Tongue (tissue), 2 donors: ENCODE results near the gene TMEM248. TPM values are rescaled to one million over a fixed set of nuclear protein-coding genes. Genes with fewer than 3 reads are reported as not detected.
"Not testable (repeated sequence)": the region's sequence is repeated elsewhere in the genome, so short reads cannot be mapped to it uniquely, and the experiment has no call there.

ENCODE experiments used
- DNase-seq: peaks from one replicate; pipeline ENCODE4 v3.0.0-alpha.2; 2015
- total RNA-seq: library from RNA; depleted of rRNA; stranded (reverse); fragments of >200 nt; gene quantifications from one replicate; pipeline ENCODE4 v1.2.3, GENCODE V29; 2014

The TMEM248 gene
- total RNA-seq, 1 donor from 2014 or later = 74.5 TPM

DNA sequence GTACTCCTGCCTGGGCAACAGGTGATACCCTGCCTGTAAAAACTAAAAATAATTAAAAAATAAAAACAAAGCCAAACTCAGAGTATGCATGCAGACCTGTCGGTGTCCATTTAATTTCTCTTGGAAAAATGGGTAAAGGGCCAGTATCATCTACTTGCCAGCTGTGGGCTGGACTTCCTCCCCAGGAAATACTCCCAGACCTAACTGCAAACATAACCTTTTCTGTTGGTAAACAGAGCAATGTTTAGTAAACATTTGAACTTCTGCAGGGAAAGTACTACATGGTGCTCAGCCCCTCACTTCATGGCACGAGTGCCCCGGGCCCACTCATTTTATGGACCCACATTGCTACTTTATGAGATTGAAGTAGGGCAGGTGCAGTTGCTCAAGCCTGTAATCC lies 10.2 kb upstream of the TMEM248 start:
- DNase-seq = no peak

DNA sequence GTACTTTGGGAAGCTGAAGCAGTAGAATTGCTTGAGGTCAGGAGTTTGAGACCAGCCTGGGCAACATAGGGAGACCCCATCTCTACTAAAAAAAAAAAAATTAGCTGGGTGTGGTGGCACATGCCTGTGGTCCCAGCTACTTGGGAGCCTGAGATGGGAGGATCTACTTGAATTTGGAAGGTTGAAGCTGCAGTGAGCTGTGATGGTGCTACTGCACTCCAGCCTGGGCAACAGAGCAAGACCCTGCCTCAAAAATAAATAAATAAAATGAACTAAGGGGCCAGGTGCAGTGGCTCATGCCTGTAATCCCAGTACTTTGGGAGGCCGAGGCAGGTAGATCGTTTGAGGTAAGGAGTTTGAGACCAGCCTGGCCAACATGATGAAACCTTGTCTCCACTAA lies 9.8 kb upstream of the TMEM248 start:
- DNase-seq = not testable (repeated sequence)

DNA sequence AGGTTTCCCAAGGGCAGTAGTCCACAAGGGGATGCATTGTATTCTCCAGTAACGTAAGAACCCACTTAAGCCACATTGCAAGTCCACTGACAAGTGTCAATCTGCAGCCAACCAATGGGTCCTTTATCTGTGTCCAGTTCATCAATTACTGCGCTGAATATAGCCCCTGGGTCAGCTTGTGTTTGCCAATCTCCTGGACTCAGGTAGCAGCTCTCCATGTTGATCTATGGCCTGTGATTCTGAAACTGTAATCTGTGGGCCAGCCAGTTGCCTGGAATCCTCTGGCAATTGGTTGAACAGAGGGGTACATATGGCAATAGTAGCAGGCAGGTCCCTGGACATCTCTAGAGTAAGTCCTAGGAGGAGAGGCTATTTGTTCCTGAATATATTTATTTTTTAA lies 8.8 kb upstream of the TMEM248 start:
- no peak for DNase-seq

DNA sequence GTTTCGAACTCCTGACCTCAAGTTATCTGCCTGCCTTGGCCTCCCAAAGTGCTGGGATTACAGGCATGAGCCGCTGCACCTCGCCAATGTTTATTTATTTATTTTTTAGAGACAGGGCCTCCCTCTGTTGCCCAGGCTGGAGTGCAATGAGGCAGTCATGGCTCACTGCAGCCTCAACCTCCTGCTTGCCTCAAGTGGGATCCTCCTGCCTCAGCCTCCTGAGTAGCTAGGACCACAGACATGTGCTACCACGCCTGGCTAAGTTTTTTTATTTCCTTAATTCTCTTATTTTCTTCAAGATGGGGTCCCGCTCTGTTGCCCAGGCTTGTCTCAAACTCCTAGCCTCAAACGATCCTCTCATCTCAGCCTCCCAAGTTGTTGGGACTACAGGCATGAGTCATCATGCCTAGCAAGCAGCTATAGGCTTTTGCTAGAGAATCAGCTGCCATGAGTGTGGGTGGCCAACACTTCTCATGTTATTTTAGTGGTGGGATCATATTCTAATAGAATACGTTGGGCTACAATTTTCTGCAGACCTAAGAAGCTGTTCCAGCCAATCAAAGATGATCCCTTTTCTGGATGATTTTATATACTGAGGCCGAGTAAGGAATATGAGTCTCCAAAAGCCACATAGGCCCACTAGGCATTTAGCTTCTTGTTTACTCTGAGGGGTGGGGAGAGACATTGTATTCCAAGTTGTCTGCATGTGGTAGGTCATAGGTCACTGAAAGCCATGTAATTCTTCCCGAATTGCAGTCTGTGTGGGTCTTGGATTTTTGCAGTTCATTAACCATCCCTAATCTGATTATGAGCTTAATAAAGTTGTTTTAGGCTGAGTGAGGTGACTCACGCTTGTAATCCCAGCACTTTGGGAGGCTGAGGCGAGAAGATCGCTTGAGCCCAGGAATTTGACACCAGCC lies 7.6 kb upstream of the TMEM248 start:
- DNase-seq = no peak

DNA sequence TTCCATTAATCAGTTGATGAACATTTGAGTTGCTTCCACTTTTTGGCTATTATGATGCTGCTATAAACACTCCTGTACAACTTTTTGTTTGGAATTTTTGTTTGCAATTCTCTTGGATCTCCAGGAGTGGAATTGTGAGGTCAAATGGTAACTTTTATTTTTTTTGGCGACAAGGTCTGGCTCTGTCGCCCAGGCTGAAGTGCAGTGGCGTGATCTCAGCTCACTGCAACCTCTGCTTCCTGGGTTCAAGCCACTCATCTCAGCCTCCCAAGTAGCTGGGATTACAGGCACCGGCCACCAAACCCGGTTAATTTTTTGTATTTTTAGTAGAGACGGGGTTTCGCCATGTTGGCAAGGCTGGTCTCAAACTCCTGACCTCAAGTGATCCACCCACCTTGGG lies 3.1 kb upstream of the TMEM248 start:
- not testable (repeated sequence) for DNase-seq

DNA sequence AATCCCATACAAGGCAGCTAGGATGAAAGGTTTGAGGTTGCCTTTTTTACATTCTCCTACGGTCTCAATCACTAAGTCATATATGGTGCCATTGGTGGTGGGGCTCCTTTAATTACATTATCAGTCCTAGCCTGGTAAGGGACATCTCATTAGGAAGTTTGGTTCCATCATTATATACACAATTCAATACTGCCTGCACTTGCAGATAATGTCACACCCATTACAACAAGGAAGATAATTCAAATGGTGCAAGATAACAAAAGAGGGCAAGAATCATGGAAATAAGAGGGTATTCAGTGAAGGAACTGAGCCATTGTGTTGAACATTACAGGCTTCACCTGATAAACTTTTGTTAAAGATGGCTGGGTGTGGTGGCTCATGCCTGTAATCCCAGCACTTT lies 1.7 kb upstream of the TMEM248 start:
- no peak for DNase-seq

DNA sequence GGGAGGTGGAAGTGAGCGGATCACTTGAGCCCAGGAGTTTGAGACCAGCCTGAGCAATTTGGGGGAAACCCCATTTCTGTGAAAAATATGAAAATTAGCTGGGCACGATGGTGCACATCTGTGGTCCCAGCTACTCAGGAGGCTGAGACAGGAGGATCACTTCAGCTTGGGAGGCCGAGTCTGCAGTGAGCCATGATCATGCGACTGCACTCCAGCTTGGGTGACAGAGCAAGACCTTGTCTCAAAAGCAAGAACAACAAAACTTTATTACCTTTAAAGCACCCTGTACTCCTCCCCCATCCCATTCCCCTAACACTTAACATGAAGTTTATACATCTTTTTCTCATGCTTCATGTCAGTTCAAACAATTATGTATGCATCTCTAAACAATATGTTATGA lies 1.3 kb upstream of the TMEM248 start:
- DNase-seq = no peak

DNA sequence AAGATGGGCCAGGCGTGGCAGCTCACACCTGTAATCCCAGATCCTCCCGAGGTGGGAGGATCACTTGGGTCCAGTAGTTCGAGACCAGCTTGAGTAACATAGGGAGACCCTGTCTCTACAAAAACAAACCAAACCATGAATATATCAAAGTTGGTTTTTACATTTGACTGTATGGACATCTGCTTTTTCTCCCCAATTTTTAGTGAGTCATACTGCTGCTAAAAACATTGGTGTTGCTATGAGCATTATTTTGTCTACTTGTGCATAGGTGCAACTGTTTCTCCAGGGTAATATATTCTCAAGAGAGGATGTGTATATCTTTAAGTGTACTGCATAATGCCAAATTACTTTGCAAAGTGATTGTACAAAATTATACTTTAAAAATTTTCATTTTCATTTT lies 769 bp upstream of the TMEM248 start:
- DNase-seq = no peak

DNA sequence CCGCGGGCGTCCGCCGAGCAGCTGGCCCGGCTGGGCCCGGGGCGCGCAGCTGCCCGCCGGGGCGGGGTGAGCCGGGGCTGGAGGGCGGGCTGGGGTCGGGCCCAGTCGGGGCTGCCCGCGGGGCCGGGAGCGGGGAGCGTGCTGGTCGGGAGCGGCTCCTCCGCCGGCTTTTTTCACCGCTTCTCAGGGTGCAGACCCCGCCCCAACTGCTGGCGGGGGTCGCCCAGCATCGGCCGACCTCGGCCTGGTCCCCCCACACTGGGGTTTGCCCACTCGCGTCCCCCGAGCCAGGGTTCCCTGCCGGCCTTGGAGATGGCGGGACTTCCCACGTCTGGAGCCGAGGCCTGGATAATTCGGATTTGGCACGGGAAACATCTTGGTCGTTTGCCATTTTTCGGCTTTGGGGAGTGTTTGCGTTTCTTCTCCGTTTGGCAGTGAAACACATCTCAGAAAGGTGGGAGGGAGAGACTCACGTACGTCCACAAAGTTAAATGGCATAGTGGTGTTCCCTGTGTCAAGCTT lies 432 bp downstream of the TMEM248 start:
- peak; percentile 81 for DNase-seq

DNA sequence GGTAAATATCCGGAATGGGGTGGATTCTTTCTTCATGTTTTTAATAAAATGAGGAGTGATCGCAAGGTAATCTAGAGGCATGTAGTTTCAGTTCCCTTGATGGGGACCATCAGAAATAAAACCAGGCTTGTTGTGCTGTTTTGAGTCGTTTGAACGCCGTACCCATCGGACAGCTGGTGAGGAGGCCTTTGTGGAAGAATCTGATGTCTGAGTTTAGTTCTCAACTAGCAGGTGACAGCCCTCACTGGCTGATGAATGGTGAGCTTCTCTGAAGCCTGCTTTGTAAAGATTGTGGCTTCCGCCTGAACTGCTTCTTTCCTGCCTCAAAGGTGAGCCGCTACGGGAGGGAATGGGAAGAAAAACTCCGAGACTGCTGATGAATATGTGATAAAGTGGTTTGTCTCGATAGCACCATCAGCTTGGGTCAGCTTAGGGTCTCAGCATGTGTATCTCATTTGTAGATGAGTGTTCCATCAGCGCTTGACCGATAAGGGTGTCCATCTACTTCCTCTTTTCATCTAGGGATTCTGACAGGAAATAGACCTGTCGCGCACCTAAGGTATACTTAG lies 977 bp downstream of the TMEM248 start:
- peak; percentile 29 for DNase-seq

DNA sequence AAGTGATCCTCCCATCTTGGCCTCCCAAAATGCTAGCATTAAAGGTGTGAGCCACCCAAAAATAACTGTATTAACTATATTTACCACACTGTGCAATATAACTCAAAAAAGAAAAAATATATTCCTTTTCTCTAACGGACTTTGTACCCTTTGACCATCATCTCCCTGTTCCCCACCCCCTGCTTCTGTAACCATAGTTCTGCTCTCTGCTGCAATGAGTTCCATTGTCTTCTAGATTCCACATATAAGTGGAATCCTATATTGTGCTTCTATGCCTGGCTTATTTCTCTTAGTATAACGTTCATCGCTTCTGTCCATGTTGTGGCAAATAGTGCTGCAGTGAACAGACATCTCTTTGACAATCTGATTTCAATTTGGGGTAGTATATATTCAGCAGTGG lies 4.2 kb downstream of the TMEM248 start:
- DNase-seq = no peak

DNA sequence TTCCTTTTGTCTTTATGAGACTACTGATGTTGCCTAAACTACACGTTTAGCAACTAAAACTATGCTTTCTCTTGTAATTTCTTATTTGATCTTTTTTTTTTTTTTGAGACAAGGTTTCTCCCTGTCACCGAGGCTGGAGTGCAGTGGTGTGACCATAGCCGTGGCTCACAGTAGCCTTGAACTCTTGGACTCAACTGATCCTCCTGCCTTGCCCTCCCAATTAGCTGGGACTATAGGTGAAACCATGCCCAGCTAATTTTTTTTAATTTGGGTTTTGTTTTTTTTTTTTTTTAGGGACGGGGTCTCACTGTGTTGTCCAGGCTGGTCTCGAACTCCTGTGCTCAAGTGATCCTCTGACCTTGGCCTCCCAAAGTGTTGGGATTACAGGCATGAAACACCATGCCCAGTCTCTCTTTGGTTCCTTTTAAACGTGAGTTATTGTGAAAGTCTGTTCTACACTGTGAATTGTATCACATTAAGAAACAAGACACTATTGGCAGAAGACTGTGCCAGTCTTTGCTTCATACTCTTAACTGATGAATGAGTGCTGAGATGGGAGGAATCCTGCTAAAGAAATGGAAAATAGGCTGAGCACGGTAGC lies 6.4 kb downstream of the TMEM248 start:
- no peak for DNase-seq

DNA sequence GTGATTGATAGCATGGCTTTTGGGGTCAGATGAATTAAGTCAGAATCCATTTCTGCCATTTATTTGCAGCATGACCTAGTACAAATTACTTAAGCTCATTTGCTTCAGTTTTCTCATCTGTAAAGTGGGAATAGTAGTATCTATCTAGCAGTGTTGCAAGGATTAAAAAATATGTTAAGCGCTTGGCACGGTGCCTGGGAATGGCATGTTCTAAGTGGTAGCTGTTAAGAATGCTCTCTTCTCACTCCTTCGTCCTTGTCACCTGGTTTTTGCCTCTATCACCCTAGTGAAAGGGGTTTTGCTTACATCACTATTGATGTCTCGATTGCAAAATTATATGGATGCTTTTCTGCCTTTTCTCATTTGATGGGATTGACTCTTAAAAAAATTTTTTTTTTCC lies 7.4 kb downstream of the TMEM248 start:
- no peak for DNase-seq

DNA sequence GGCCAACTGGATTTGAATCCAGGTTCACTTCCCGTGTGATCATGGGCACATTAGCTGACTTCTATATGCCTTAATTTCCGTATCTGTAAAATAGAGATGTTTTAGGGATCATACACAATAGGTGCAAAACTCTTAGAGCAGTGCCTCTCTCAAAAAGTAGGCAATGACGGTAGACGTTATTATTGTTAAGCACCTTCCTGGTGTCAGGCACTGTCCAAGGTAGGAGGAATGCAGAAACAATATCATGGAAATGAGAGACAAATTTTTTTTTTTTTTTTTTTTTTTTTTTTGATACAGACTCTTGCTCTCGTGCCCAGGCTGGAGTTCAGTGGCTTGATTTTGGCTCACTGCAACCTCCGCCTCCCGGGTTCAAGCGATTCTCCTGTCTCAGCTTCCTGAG lies 8.1 kb downstream of the TMEM248 start:
- DNase-seq = no peak

DNA sequence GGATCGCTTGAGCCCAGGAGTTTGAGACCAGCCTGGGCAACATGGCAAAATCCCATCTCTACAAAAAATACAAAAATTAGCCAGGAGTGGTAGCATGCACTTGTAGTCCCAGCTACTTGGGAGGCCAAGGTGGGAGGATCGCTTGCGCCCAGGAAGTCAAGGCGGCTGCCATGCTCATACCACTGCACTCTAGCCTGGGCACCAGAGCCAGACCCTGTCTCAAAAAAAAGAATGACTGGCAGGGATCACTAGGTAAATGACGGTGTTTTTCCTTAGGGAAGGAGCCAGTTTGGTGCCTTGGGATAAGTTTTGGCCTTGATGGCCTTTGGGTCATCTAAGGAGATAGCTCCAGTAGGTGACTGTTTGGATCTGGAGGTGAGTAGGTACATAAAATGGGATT lies 8.9 kb downstream of the TMEM248 start:
- no peak for DNase-seq

DNA sequence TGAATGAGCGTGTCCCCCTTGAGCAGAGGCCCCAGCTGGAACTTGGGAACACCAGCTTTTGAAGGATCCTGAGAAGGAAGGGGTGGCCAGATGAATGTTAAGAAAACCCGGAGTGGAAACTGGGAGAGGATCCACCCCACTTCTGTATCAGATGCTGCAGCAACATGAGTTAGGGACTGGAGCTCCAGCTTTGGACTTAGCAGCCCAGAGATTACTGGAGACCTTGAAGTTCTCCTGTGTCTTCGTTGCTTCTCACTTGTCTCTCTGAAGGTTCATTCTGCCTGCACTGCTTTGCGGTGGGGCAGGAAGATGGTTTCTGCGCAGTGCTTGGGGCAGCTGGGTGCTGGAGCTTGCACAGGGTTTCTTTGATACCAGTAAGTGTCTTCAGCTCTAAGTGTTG lies 9.3 kb downstream of the TMEM248 start:
- peak; percentile 28 for DNase-seq

DNA sequence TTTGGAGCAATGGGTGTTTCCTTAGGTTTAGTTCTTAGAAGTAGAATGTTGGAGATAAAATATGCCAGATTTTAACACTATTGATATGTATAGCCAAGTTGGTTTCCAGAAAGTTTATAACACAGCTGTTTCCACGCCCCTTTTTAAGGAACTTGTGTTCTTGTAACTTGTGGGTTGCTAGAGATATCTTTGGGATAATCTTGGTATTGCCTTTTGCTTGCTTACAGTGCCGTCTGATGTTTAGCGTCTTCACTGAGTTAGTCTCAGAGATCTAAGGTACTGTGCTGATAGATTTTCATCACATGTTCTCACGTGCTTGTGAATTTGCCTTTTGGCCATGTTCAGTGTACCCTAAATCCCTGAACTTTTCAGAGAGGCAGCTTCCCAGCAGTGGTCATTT lies 12.4 kb downstream of the TMEM248 start:
- no peak for DNase-seq

DNA sequence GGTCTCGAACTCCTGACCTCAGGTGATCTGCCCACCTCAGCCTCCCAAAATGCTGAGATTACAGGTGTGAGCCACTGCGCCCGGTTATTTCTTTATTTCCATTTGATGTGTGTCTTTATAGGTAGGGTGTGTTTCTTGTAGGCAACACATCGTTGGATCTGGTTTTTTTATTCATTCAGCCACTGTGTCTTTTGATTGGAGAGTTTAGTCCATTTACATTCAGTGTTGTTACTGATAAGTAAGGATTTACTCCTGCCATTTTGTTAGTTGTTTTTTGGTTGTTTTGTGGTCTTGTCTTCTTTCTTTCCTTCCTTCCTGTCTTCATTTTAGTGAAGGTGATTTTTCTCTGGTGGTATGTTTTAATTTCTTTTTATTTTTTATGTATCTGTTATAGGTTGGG lies 16.9 kb downstream of the TMEM248 start:
- DNase-seq = no peak

DNA sequence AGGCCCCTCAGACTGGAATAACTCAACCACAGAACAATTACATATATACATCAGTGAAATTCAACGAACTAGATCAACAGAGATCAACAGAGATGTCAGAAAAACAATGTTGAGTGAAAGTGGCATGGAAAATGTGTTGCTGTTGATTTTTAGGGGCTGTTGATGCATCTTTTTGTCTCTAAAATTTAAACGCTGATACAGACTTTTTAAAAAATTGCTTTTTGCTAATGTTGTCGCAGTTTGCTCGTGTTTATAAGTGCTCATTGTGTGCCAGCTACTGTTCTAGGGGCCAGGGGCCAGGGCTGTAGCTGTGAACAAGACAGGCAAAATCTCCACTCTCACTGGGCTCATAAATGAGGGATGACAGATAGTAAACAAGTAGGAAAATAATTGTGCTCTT lies 18.3 kb downstream of the TMEM248 start:
- no peak for DNase-seq

DNA sequence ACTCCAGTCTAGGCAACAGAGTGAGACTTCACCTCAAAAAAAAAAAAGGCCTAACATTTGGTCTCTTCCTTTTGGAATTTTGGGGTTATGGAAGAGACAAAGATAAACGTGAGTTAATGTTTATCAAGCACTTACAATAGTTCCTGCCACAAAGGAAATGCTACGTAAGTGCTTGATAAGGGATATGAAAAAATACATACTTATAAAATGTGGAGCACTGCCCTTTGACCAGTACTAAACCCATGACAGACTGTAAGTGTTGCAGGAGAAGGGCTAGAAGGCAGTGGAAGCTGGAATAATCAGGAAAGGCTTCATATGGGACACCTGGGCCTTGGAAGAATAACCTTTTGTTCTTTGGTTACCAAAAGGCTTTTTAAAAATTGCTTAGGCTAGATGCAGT lies 25.5 kb downstream of the TMEM248 start:
- no peak for DNase-seq

DNA sequence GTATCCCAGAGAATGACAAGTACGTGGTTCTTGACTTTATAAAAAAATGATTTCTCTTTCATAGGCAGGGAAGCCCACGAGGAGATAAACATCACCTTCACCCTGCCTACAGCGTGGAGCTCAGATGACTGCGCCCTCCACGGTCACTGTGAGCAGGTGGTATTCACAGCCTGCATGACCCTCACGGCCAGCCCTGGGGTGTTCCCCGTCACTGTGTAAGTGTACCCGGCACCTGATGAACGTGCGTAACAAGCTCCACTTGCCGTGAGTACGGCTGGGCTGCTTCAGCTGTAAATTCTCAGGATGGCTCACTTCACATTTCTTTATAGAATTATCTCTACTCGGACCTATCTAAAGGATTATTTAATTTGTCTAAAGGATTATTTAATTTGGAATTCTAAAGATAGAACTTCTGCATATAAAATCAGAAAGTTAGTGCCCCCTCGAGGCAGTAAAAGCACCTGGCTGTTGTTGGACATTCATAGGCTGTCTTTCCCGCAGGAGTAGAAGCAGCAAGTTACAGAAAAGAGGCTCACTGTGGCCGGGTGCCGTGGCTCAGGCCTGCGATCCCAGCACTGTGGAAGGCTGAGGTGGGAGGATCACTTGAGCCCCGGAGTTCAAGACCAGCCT lies 27.6 kb downstream of the TMEM248 start:
- no peak for DNase-seq

DNA sequence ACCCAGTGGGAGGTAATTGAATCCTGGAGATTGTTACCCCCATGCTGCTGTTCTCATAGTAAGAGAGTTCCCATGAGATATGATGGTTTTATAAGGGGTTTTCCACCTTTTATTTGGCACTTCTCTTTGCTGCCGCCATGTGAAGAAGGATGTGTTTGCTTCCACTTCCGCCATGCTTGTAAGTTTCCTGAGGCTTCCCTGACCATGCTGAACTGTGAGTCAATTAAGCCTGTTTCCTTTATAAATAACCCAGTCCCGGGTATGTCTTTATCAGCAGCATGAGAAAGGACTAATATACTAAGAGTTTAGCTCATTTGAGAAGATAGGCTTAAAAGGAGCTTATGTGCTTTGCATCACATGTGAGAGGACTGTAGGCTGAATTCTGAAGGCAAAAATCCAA lies 29.3 kb downstream of the TMEM248 start:
- DNase-seq = no peak

DNA sequence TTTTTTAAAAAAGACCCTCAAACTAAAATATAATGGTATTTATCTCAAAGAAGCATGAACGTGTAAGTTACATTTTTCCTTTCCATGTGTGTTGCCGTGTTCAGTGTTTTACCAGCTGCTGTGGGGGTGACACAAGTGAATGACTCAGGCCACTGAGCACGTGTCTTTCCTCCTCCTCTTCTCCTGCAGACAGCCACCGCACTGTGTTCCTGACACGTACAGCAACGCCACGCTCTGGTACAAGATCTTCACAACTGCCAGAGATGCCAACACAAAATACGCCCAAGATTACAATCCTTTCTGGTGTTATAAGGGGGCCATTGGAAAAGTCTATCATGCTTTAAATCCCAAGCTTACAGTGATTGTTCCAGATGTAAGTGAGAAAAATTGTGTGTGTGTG lies 29.7 kb downstream of the TMEM248 start:
- no peak for DNase-seq
